VCaP (cell line): ENCODE results near the gene CDH26.

Experiments used
- H3K27ac ChIP-seq: fragments of 450-650 bp; 2 replicates; pipeline ENCODE4 v1.5.1; 2017
- CTCF ChIP-seq: fragments of 450-650 bp; conservative IDR thresholded peaks from 2 replicates; pipeline ENCODE4 v1.5.1; 2017; ENCODE audit warnings: mild to moderate bottlenecking, moderate library complexity

Gene CDH26

GRCh38 chr20:60060593-60060992 is 102.4 kb downstream of the CDH26 start:
- H3K27ac ChIP-seq = no peak overlapping the region
- no peak for TF ChIP-seq CTCF

GRCh38 chr20:60062431-60063047 is 104.3 kb downstream of the CDH26 start:
- no peak for TF ChIP-seq CTCF
- no peak overlapping the region for H3K27ac ChIP-seq

- no peak for TF ChIP-seq CTCF
- no peak overlapping the region for H3K27ac ChIP-seq
Measured at GRCh38 chr20:60063048-60063451, 104.8 kb downstream of the CDH26 start.

- no peak overlapping the region for H3K27ac ChIP-seq
- no peak for TF ChIP-seq CTCF
Measured at GRCh38 chr20:60063739-60064380, 105.6 kb downstream of the CDH26 start.
